ENCODE data around the gene TLR6.

GRCh38 chr4:38774181-38774955 is 82.2 kb downstream of the TLR6 start:
- TF ChIP-seq POLR2A (IDR thresholded peaks at IDR 0.05; ENCODE audit: low read length) (no peak), GATA1 (IDR thresholded peaks at IDR 0.05; ENCODE audit: low read depth, low read length) (no peak)
